ENCODE data around the gene EIF4E2.
"Not testable (repeated sequence)": the region's sequence is repeated elsewhere in the genome, so short reads cannot be mapped to it uniquely, and the experiment has no call there.

The EIF4E2 gene

DNA sequence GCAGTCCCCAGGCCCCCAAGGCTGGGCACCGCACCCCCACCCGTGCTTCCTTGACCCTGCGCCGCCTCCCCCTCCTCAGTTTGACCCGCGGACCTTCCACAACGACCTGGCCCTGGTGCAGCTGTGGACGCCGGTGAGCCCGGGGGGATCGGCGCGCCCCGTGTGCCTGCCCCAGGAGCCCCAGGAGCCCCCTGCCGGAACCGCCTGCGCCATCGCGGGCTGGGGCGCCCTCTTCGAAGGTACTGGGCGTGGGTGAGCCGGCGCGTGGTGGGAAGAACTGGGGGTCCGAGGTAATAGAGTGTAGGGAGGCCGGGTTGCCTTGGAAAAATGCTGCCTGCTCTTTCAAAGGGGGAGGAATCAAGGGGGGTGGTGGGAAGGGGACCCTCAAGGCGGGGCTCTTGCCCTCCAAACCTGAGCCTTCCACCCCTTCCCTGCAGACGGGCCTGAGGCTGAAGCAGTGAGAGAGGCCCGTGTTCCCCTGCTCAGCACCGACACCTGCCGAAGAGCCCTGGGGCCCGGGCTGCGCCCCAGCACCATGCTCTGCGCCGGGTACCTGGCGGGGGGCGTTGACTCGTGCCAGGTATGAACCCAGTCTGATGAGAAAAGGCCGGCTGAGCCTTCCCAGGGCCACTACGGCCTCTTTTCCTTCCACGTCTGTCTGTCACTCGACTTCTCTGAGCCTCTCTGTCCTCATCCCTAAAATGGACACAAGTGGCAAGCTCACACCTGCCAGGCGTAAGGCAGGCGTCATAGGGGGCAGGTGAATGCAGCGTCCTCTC is 27.7 kb upstream of the EIF4E2 start:
- no peak for DNase-seq

DNA sequence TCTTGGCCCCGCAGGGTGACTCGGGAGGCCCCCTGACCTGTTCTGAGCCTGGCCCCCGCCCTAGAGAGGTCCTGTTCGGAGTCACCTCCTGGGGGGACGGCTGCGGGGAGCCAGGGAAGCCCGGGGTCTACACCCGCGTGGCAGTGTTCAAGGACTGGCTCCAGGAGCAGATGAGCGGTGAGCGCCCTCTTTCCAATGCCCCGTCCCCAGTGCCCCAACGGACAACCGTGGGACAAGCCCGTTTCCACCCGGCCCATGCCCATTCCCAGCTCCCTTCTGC is 27.1 kb upstream of the EIF4E2 start:
- no peak for DNase-seq

DNA sequence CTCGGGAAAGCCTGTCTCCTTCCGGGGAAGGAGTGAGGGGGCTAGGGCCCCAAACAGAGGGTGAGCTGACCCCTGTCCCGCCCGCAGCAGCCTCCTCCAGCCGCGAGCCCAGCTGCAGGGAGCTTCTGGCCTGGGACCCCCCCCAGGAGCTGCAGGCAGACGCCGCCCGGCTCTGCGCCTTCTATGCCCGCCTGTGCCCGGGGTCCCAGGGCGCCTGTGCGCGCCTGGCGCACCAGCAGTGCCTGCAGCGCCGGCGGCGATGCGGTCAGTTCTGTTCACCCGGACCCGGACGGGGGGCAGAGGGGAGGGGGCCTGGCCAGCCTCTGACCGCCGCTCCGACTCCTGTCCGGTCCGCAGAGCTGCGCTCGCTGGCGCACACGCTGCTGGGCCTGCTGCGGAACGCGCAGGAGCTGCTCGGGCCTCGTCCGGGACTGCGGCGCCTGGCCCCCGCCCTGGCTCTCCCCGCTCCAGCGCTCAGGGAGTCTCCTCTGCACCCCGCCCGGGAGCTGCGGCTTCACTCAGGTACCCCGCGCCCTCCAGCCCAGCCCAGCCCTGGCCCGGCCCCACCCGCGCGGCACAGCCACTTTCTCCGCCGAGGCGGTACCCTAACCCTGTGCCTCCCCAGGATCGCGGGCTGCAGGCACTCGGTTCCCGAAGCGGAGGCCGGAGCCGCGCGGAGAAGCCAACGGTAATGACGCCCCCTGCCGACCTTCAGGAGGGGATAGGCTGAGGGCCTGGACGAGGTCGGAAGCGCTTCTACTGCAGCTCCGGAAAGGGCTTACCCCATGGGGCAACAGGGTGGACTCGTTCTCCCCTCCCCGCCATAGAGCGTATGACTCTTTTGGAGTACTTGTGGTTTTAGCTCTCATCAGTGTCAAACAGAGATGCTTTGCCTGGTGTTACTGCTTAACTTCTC is 26.5 kb upstream of the EIF4E2 start:
- peak; percentile 42 to 43 for DNase-seq

DNA sequence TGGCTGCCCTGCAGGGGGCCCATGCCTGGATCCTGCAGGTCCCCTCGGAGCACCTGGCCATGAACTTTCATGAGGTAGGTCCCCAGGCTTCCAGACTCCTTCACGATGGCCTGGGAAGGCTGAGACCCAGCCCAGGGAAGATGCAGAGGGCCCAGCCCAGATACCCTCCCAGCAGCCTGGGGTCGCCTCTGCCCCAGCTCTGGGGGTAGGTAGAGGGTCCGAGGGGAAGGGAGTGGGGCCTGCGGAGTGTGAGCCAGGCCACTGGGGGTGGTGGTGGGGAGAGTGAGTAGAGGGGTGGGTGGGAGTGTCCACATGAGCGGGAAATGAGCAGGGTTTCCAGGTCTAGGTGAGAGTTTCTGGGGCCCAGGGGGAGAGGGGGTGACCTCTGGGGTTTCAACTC is 25.7 kb upstream of the EIF4E2 start:
- no peak for DNase-seq

DNA sequence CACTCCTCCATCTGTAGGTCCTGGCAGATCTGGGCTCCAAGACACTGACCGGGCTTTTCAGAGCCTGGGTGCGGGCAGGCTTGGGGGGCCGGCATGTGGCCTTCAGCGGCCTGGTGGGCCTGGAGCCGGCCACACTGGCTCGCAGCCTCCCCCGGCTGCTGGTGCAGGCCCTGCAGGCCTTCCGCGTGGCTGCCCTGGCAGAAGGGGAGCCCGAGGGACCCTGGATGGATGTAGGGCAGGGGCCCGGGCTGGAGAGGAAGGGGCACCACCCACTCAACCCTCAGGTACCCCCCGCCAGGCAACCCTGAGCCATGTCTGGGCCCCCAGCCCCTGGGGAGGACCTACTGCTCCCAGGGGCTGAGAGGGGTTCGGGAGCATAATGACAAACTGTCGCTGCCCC is 25.3 kb upstream of the EIF4E2 start:
- DNase-seq = no peak

DNA sequence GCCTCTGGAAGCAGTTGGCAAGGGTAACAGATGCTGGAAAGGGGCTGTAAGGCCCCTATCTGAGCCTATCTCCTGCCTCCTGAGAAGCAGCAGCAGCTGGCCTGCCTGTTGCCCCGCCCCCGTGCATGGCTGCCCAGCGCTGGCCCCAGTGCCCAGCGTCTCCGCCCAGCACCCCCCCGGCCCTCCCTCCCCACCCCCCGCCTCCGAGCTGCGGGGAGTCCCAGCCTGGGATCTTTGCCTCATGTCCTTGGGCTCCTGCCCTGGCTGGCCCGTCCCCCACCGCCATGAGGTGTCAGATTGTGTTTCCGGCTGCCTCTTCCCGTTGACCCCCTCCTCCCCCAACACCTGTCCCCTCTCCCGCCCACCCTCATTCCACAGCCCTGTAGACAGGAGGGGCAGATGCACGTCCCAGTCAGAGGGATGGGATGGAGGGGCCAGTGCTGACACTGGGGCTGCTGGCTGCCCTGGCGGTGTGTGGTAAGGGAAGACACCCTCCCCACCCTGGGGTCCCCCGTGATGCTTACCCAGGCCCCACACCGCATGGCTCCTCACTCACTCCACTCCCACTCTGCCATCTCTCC is 24.6 kb upstream of the EIF4E2 start, which contains the start of gene CHRND:
TSS of gene CHRND (plus strand) at position 370 of the 581 bp plus-strand sequence. CDS start at position 426, 56 bp downstream.
- DNase-seq = no peak

DNA sequence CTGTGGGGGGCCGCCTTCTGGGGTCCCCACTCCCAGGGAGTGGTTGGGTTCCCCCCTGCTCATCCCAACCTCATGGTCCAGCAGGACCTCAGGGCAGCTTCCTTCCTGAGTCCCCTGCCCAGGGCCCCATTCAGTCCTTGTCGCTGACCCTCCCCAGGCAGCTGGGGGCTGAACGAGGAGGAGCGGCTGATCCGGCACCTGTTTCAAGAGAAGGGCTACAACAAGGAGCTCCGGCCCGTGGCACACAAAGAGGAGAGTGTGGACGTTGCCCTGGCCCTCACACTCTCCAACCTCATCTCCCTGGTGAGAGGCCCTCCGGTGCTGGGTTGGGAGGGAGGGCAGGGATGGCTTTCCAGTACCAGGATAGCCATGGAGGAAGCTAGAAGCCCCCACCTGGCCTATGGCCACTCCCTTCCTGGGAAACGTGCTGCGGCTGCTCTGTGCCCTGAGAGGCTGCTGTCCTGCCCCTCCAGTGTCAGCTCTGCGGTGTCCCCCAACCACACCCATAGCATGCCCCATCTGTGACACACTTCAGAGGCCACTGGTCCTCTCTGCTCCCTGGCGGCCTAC is 24.0 kb upstream of the EIF4E2 start:
- no peak for DNase-seq

DNA sequence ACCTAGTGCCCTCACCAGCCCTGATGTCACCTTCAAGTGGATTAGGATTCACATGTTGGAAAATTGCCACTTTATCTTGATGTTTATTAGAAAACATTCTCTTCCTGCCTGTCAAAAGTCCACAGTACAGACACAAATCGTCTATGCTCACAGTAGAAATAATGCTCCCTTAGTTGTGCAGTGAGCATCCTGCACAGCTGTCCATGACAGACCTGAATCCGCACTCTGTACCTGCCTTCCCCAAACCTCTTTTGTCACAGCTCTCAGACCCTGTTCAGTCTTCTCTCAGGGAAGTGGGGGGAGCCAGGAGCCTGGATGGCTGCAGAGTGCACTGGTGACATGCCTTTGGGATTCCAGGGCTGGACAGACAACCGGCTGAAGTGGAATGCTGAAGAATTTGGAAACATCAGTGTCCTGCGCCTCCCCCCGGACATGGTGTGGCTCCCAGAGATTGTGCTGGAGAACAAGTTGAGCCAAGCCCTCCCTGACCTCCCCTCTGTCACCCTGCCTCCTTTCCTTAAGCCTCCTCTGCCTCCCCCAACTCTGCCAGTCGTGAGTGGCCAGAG is 22.5 kb upstream of the EIF4E2 start:
- DNase-seq = no peak

DNA sequence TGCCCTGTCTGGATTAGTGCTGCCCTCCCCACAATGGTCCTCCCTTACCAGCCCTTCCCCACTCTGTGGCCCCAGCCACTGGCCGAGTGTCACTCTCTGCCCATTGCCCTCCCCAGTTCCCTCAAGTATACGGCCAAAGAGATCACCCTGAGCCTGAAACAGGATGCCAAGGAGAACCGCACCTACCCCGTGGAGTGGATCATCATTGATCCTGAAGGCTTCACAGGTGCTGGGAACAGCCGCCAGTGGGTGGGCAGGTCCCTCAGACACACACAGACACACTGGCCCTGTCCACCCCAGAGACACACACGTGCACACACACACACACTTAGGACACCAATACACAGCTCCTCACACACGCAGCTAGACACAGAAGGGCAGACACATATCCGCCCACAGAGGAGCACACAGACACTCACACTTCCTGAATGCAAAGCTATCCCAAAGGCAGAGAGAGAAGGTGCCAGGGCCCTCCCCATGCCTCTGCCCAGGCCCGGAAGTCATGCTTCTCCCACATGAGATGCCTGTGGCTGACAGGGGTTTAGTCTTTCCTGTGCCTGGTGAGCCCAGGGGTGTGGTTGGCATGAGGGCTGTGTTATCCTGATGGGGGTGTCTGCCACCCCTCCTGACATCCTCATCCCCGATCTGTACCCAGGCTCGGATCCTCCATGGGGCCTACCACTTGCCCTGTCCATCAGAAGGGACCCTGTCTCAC is 21.6 kb upstream of the EIF4E2 start:
- peak; percentile 51 to 77 for DNase-seq

DNA sequence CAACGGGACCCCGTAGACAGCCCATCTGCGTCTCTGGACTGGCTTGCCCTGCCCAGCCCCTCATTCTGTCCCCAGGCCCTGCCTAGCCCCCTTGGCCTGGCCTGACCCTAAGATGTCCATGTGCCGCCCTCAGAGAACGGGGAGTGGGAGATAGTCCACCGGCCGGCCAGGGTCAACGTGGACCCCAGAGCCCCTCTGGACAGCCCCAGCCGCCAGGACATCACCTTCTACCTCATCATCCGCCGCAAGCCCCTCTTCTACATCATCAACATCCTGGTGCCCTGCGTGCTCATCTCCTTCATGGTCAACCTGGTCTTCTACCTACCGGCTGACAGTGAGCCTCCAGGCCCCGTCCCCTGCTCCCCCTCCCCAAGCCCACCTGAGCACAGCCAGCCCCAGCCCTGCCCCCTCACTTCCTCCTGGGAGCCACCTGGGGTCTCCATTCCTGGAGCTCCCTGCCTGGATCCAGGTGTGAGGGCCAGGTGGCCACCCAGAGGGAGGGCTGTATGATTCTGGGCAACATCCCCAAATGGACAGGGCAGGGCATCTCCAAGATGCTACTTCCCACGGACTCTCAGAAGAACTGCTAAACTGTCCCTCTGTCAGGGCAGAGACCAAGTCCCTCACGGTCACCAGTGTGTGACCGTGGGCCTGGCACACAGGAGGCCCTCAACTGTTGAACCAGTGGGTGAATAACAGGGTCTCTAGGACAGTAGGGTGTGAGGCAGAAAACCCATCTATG is 20.5 kb upstream of the EIF4E2 start:
- no peak for DNase-seq

DNA sequence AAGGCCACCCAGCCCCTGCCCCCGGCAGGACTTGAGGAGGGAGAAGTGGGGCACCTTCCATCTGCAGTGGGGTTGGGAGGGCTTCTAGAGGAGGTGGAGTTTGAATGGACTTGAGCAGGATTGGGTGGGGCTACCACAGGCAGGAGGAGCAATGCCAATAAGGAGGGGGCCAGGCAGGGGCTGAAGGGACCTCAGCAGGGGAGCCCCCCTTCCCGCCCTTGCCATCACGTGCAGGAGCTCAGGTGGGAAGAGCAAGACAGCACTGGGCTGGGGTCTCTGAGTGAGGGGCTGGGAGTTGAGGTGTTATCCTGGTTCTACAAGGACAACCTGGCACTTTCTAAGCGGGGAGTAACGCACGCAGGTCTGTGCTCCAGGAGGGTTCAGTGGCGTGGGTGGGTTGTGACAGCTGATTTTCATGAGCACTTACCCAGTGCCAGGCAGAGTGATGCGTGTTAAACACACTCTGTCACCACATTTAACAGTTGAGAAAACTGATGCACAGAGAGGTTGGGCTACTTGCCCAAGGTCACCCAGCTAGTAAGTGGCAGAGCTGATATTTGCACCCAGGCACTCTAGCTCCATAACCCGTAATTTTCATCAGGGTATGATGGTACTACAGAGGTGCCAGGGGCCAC is 19.7 kb upstream of the EIF4E2 start:
- no peak for DNase-seq

DNA sequence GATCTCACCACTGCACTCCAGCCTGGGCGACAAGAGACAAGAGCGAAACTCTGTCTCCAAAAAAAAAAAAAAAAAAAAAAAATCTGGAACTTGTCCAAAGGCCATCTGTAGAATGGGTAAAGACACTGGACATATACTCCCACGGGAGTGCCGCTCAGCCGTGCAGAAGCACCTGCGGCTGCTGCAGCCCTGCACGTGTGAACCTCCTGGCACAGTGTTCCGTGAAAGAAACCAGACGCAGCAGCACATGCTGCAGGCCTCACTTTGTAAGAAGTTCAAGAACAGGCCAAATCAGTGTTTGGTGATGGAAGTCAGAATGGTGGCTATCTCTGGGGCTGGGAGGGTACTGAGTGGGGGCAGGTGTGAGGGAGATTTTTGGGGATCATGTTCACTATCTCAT is 18.1 kb upstream of the EIF4E2 start:
- no peak for DNase-seq

DNA sequence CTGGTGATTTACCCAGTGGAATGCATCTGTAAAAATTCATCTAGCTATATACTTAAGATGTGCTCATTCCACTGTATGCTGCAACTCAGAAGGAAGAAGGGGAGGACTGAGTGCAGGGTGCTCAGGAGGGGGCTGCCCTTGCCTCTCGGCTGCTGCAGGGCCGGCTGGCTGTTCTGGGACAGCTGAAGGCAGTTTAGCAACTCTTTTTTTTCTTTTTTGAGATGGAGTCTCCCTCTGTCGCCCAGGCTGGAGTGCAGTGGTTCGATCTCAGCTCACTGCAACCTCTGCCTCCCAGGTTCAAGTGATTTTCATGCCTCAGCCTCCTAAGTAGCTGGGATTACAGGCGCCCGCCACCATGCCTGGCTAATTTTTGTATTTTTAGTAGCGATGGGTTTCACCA is 17.7 kb upstream of the EIF4E2 start:
- DNase-seq = not testable (repeated sequence)

DNA sequence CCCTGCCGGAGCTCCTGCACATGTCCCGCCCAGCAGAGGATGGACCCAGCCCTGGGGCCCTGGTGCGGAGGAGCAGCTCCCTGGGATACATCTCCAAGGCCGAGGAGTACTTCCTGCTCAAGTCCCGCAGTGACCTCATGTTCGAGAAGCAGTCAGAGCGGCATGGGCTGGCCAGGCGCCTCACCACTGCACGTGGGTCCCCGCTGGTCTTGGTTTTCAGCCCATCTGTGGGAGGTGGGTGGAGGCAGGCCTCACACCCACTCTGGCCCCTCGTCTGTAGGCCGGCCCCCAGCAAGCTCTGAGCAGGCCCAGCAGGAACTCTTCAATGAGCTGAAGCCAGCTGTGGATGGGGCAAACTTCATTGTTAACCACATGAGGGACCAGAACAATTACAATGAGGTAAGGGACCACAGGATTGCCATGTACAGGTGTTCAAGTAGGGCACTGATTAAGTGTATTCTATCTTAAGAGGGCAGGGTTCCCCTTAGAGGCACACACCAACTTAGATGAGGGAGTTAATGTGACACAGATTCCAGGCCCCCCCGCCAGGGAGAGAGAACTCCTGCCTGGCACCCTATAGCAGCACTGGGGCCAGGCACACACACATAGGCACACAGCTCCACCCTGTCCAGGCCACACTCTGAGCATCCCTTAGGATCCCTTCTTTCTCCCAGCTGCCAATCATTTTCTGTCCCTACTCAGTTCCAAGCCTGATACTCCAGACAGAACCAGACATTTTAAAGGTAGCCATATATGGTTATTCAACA is 16.4 kb upstream of the EIF4E2 start:
- peak; percentile 37 to 54 for DNase-seq

DNA sequence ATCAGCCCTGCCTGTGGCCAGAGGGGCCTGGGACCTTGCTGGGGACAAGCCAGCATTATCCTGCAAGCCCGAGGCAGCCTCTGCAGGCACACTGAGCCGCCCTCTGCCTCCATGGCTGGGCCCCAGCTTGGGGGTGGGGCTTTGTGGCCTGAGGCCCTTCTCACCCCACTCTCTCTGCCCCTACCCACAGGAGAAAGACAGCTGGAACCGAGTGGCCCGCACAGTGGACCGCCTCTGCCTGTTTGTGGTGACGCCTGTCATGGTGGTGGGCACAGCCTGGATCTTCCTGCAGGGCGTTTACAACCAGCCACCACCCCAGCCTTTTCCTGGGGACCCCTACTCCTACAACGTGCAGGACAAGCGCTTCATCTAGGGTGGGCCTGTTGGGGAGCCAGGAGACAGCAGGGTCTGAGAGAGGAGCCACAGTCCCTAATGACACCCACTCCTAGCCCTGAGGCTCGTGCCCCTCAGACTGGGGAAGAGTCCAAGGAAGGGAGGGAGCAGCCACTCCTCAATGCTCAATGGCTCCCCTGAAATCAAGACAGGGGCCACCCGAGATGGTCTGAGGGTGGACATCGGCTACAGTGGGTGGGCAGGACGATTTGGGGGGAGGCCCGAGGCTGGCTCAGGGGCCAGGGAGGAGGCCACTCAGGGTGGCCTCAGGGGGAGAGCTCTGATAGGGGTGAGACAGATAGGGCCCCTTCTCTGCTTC is 15.4 kb upstream of the EIF4E2 start:
- DNase-seq = no peak

DNA sequence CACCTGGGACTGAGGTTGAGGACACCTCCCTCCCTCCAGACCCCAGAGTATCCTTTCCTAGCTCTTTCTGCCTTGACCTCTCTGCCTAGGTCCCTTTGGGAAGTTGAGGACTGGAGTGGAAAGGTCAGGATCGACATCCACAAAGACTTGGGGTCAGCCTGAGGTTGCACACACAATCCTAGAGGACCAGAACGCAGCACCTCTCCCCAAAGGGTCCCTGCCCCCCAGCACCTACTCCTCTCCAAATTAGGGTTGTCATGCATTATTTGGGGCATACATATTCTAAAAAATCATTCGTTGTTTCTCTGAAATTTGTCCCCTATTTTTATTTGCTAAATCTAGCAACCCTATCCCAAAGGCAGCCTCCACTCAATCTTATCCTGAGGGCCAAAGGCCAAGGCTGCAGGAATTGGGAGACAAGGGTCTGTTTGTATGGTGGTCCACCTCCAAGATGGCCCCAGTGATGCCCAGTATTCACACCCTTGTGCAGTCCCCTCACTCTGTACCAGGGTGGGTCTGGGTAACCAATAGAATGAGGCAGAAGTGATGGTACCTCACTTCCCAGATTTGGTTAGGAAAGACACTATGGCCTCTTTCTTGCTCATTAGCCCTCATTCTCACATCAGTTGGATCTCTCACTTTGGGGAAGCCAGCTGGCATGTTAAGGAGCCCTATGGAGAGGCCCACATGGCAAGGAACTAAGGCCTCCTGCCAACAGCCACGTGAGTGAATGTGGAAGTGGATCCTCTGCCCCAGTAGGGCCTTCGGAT is 14.5 kb upstream of the EIF4E2 start:
- DNase-seq = peak; percentile 25 to 37

DNA sequence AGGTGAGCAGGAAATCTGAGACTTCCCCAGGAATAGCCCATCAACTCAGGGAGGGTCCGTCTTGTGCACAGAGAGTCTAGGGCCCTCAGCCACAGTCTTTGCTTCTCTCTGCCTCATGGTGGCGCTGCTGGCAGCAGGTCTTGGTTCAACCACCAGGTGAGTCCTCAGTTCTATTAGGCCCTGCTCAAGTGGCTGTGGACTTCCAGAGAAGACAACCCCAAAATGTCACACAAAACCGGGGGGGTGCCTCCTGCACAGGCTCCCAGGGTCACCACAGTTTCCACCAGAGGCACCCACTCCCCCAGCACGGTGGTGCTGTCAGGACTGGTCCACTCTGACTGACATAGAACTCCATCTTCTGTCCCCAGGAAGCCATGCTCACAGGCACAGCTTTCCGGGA is 13.4 kb upstream of the EIF4E2 start:
- no peak for DNase-seq

DNA sequence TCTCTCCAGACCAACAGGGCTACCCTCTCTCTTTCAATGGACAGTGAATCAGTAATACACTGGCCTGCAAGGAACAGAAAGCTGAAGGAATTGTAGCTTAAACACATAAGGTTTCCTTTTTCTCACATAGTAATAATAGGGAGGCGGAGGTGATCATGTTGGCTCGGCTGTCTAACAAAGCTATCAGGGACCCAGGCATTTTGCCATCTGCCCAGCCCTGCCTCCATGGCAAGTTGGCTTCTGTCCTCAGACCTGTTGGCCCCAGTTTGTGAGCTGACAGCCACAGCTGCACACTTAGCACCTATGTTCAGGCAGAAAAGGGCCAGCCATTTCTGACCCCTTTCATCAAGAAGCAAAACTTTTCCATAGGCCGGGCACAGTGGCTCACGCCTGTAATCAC is 13.0 kb upstream of the EIF4E2 start:
- no peak for DNase-seq

DNA sequence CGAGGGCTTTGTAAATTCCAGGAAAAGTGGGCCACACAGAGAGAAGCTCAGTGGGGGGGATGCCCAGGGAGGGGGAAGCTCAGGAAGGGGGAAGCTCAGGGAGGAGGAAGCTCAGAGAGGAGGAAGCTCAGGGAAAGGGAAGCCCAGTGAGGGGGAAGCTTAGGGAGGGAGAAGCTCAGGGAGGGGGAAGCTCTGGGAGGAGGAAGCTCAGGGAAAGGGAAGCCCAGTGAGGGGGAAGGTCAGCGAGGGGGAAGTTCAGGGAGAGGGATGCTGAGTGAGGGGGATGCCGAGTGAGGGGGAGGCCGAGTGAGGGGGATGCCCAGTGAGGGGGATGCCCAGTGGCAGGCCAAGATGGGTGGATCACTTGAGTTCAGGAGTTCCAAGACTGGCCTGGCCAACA is 11.8 kb upstream of the EIF4E2 start:
- peak; percentile 78 to 90 for DNase-seq

Measured in inflammatory macrophage (primary cell).